ENCODE measurements around the gene NTN3.

The NTN3 gene

GRCh38 chr16:2471653-2472487 lies 773 bp downstream of the NTN3 start:
- Histone ChIP-seq H3K27ac (ENCODE audit: low read depth, low read length) (no peak overlapping the region), H3K27me3 (ENCODE audit: control insufficient read depth in 5 of 5, insufficient read depth in 4 of 5, low read length in 5 of 5) (peaks cover 0 to 35% (median 18%) of the 10 kb centered on the region in 5 donors), H3K9me3 (ENCODE audit: control insufficient read depth in 5 of 5, low read length in 5 of 5) (no peaks in the 10 kb centered on the region), H3K36me3 (ENCODE audit: control insufficient read depth in 5 of 5, insufficient read depth in 5 of 5, low read length in 5 of 5) (no peaks in the 10 kb centered on the region), H3K4me1 (ENCODE audit: control insufficient read depth in 5 of 5, insufficient read depth in 5 of 5, low read length in 5 of 5) (peaks cover 3 to 77% (median 62%) of the 10 kb centered on the region in 5 donors), H3K9ac (ENCODE audit: low read length in 5 of 5) (no peak overlapping the region), H3K4me3 (ENCODE audit: low read depth in 1 of 5, low read length in 5 of 5) (peak overlapping the region in 1 of 5 donors; percentile 30)

- no peak overlapping the region for H3K4me3 ChIP-seq (ENCODE audit: low read depth in 1 of 5, low read length in 5 of 5)
- peaks cover 0 to 35% (median 18%) of the 10 kb centered on the region in 5 donors for H3K27me3 ChIP-seq (ENCODE audit: control insufficient read depth in 5 of 5, insufficient read depth in 4 of 5, low read length in 5 of 5)
- H3K27ac ChIP-seq (ENCODE audit: low read depth, low read length): no peak overlapping the region
- no peak overlapping the region for H3K9ac ChIP-seq (ENCODE audit: low read length in 5 of 5)
- no peaks in the 10 kb centered on the region for H3K9me3 ChIP-seq (ENCODE audit: control insufficient read depth in 5 of 5, low read length in 5 of 5)
- H3K36me3 ChIP-seq (ENCODE audit: control insufficient read depth in 5 of 5, insufficient read depth in 5 of 5, low read length in 5 of 5): no peaks in the 10 kb centered on the region
- H3K4me1 ChIP-seq (ENCODE audit: control insufficient read depth in 5 of 5, insufficient read depth in 5 of 5, low read length in 5 of 5): peaks cover 3 to 72% (median 59%) of the 10 kb centered on the region in 5 donors
Measured at GRCh38 chr16:2472488-2472864, 1.4 kb downstream of the NTN3 start.

GRCh38 chr16:2472885-2473445 lies 1.9 kb downstream of the NTN3 start:
- H3K4me1 ChIP-seq (ENCODE audit: control insufficient read depth in 5 of 5, insufficient read depth in 5 of 5, low read length in 5 of 5): peaks cover 3 to 67% (median 58%) of the 10 kb centered on the region in 5 donors
- no peaks in the 10 kb centered on the region for H3K9me3 ChIP-seq (ENCODE audit: control insufficient read depth in 5 of 5, low read length in 5 of 5)
- H3K27me3 ChIP-seq (ENCODE audit: control insufficient read depth in 5 of 5, insufficient read depth in 4 of 5, low read length in 5 of 5): peaks cover 0 to 35% (median 18%) of the 10 kb centered on the region in 5 donors
- peak overlapping the region in 2 of 5 donors; percentile 8 to 77 for H3K4me3 ChIP-seq (ENCODE audit: low read depth in 1 of 5, low read length in 5 of 5)
- H3K36me3 ChIP-seq (ENCODE audit: control insufficient read depth in 5 of 5, insufficient read depth in 5 of 5, low read length in 5 of 5): no peaks in the 10 kb centered on the region
- no peak overlapping the region for H3K9ac ChIP-seq (ENCODE audit: low read length in 5 of 5)
- no peak overlapping the region for H3K27ac ChIP-seq (ENCODE audit: low read depth, low read length)

- Histone ChIP-seq H3K27me3 (ENCODE audit: control insufficient read depth in 5 of 5, insufficient read depth in 4 of 5, low read length in 5 of 5) (peaks cover 0 to 35% (median 18%) of the 10 kb centered on the region in 5 donors), H3K27ac (ENCODE audit: low read depth, low read length) (no peak overlapping the region), H3K9me3 (ENCODE audit: control insufficient read depth in 5 of 5, low read length in 5 of 5) (no peaks in the 10 kb centered on the region), H3K9ac (ENCODE audit: low read length in 5 of 5) (no peak overlapping the region), H3K4me3 (ENCODE audit: low read depth in 1 of 5, low read length in 5 of 5) (peak overlapping the region in 2 of 5 donors; percentile 8 to 77), H3K4me1 (ENCODE audit: control insufficient read depth in 5 of 5, insufficient read depth in 5 of 5, low read length in 5 of 5) (peaks cover 3 to 62% (median 53%) of the 10 kb centered on the region in 5 donors), H3K36me3 (ENCODE audit: control insufficient read depth in 5 of 5, insufficient read depth in 5 of 5, low read length in 5 of 5) (no peaks in the 10 kb centered on the region)
Measured at GRCh38 chr16:2473446-2473926, 2.4 kb downstream of the NTN3 start.

- Histone ChIP-seq H3K9ac (ENCODE audit: low read length in 5 of 5) (peak overlapping the region; percentile 16 to 86 (median 72)), H3K27me3 (ENCODE audit: control insufficient read depth in 5 of 5, insufficient read depth in 4 of 5, low read length in 5 of 5) (peaks cover 0 to 30% (median 18%) of the 10 kb centered on the region in 5 donors), H3K27ac (ENCODE audit: low read depth, low read length) (peak overlapping the region; percentile 79), H3K9me3 (ENCODE audit: control insufficient read depth in 5 of 5, low read length in 5 of 5) (no peaks in the 10 kb centered on the region), H3K4me3 (ENCODE audit: low read depth in 1 of 5, low read length in 5 of 5) (peak overlapping the region in 4 of 5 donors; percentile 63 to 77 (median 69)), H3K4me1 (ENCODE audit: control insufficient read depth in 5 of 5, insufficient read depth in 5 of 5, low read length in 5 of 5) (peaks cover 3 to 55% (median 46%) of the 10 kb centered on the region in 5 donors), H3K36me3 (ENCODE audit: control insufficient read depth in 5 of 5, insufficient read depth in 5 of 5, low read length in 5 of 5) (peaks cover 0 to under 1% (median 0%) of the 10 kb centered on the region in 5 donors)
Measured at GRCh38 chr16:2473999-2474876, 3.1 kb downstream of the NTN3 start.

GRCh38 chr16:2474877-2475412 lies 3.8 kb downstream of the NTN3 start, which contains the start of gene TBC1D24:
TSS of gene TBC1D24 (plus strand) at chr16:2475127. CDS start at chr16:2496149, 21,022 bp downstream.
- H3K27me3 ChIP-seq (ENCODE audit: control insufficient read depth in 5 of 5, insufficient read depth in 4 of 5, low read length in 5 of 5): peaks cover 0 to 24% (median 15%) of the 10 kb centered on the region in 5 donors
- H3K4me1 ChIP-seq (ENCODE audit: control insufficient read depth in 5 of 5, insufficient read depth in 5 of 5, low read length in 5 of 5): peaks cover 3 to 49% (median 43%) of the 10 kb centered on the region in 5 donors
- H3K36me3 ChIP-seq (ENCODE audit: control insufficient read depth in 5 of 5, insufficient read depth in 5 of 5, low read length in 5 of 5): peaks cover 0 to 3% (median 0%) of the 10 kb centered on the region in 5 donors
- no peaks in the 10 kb centered on the region for H3K9me3 ChIP-seq (ENCODE audit: control insufficient read depth in 5 of 5, low read length in 5 of 5)
- peak within 1 kb of the TSS; percentile 79 for H3K27ac ChIP-seq (ENCODE audit: low read depth, low read length)
- peak within 1 kb of the TSS; percentile 44 to 77 (median 71) for H3K4me3 ChIP-seq (ENCODE audit: low read depth in 1 of 5, low read length in 5 of 5)
- peak within 1 kb of the TSS; percentile 16 to 86 (median 72) for H3K9ac ChIP-seq (ENCODE audit: low read length in 5 of 5)

- H3K36me3 ChIP-seq (ENCODE audit: control insufficient read depth in 5 of 5, insufficient read depth in 5 of 5, low read length in 5 of 5): peaks cover 0 to 3% (median 0%) of the 10 kb centered on the region in 5 donors
- H3K4me3 ChIP-seq (ENCODE audit: low read depth in 1 of 5, low read length in 5 of 5): peak overlapping the region; percentile 44 to 77 (median 68)
- no peak overlapping the region for H3K27ac ChIP-seq (ENCODE audit: low read depth, low read length)
- peaks cover 0 to 19% (median 9%) of the 10 kb centered on the region in 5 donors for H3K27me3 ChIP-seq (ENCODE audit: control insufficient read depth in 5 of 5, insufficient read depth in 4 of 5, low read length in 5 of 5)
- H3K4me1 ChIP-seq (ENCODE audit: control insufficient read depth in 5 of 5, insufficient read depth in 5 of 5, low read length in 5 of 5): peaks cover 3 to 47% (median 43%) of the 10 kb centered on the region in 5 donors
- peak overlapping the region in 4 of 5 donors; percentile 50 to 72 (median 69) for H3K9ac ChIP-seq (ENCODE audit: low read length in 5 of 5)
- no peaks in the 10 kb centered on the region for H3K9me3 ChIP-seq (ENCODE audit: control insufficient read depth in 5 of 5, low read length in 5 of 5)
Measured at GRCh38 chr16:2475413-2476344, 4.6 kb downstream of the NTN3 start.

- Histone ChIP-seq H3K9ac (ENCODE audit: low read length in 5 of 5) (peak overlapping the region in 2 of 5 donors; percentile 68 to 72), H3K36me3 (ENCODE audit: control insufficient read depth in 5 of 5, insufficient read depth in 5 of 5, low read length in 5 of 5) (peaks cover 0 to 3% (median 0%) of the 10 kb centered on the region in 5 donors), H3K4me3 (ENCODE audit: low read depth in 1 of 5, low read length in 5 of 5) (peak overlapping the region in 1 of 5 donors; percentile 77), H3K9me3 (ENCODE audit: control insufficient read depth in 5 of 5, low read length in 5 of 5) (no peaks in the 10 kb centered on the region), H3K27ac (ENCODE audit: low read depth, low read length) (no peak overlapping the region), H3K4me1 (ENCODE audit: control insufficient read depth in 5 of 5, insufficient read depth in 5 of 5, low read length in 5 of 5) (peaks cover 3 to 44% (median 40%) of the 10 kb centered on the region in 5 donors), H3K27me3 (ENCODE audit: control insufficient read depth in 5 of 5, insufficient read depth in 4 of 5, low read length in 5 of 5) (peaks cover 0 to 16% (median 9%) of the 10 kb centered on the region in 5 donors)
Measured at GRCh38 chr16:2476345-2476720, 5.2 kb downstream of the NTN3 start.

Measured in subcutaneous abdominal adipose tissue (tissue), 5 donors.